Ishikawa (cell line): Measurements from ENCODE around the gene CCDC106.

Experiments used
- CEBPB ChIP-seq: IDR thresholded peaks from 2 replicates; pipeline ENCODE4 v1.6.1; 2012
- CREB1 ChIP-seq: IDR thresholded peaks from 2 replicates; pipeline ENCODE4 v1.6.1; 2012; ENCODE audit warnings: low read depth
- EGR1 ChIP-seq: IDR thresholded peaks from 2 replicates; pipeline ENCODE4 v1.6.1; 2012
- EP300 ChIP-seq: IDR thresholded peaks from 2 replicates; pipeline ENCODE4 v1.6.1; 2012; ENCODE audit warnings: borderline replicate concordance
- FOXM1 ChIP-seq: IDR thresholded peaks from 2 replicates; pipeline ENCODE4 v1.6.1; 2012; ENCODE audit warnings: low read depth, borderline replicate concordance
- NFIC ChIP-seq: IDR thresholded peaks from 2 replicates; pipeline ENCODE4 v1.6.1; 2012
- RAD21 ChIP-seq: IDR thresholded peaks from 2 replicates; pipeline ENCODE4 v1.6.1; 2012; ENCODE audit warnings: low read depth
- TAF1 ChIP-seq: IDR thresholded peaks from 2 replicates; pipeline ENCODE4 v1.6.1; 2012; ENCODE audit warnings: low read depth, mild to moderate bottlenecking
- TCF12 ChIP-seq: IDR thresholded peaks from 2 replicates; pipeline ENCODE4 v1.6.1; 2012; ENCODE audit warnings: low read depth
- TEAD4 ChIP-seq: IDR thresholded peaks from 2 replicates; pipeline ENCODE4 v1.6.1; 2012
- YY1 ChIP-seq: IDR thresholded peaks from 2 replicates; pipeline ENCODE4 v1.6.1; 2012; ENCODE audit warnings: low read depth
- ZBTB7A ChIP-seq: IDR thresholded peaks from 2 replicates; pipeline ENCODE4 v1.6.1; 2012; ENCODE audit warnings: low read depth
- TF ChIP-seq, protein P1 (sequence below): IDR thresholded peaks from 2 replicates; pipeline ENCODE4 v1.6.1; 2012
- TF ChIP-seq, protein P2 (sequence below): IDR thresholded peaks from 2 replicates; pipeline ENCODE4 v1.6.1; 2012; ENCODE audit warnings: low read depth, mild to moderate bottlenecking
- TF ChIP-seq, protein P3 (sequence below): IDR thresholded peaks from 2 replicates; pipeline ENCODE4 v1.6.1; 2012

CCDC106 gene

DNA sequence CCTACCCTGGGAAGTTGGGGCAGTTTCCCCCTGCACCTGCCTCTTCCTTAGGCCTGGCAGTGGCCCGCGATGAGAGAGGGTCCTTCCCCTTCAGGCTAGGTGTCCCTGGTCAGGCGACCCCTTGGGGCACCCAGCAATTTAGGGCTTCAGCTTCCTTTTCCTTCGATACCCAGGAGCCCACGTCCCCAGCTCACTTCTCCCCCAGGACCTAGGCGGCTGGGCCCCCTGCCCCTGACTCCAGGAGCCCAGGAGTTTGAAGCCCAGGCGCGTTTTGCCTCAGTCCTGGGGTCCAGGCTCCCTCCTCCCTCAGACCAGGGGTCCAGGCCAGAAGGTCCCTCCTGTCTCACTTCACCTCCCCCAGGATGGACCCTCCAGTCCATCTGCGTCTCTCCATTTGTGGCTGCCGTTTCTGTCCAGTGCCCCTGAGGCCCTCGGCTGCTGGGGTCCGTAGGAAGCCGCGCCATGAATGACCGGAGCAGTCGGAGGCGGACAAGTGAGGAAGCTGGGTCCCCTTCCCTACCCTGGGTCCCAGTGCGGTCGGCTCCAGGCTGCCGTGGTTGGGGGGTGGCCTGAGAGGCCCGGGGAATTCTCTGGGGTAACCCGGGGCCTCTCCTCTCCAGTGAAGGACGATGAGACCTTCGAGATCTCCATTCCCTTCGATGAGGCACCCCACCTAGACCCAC lies 714 bp downstream of the CCDC106 start:
- TF ChIP-seq FOXM1 (no peak), CEBPB (no peak), ZBTB7A (no peak; the same call in 1 of the 2 replicates), RAD21 (no peak), TAF1 (no peak), YY1 (no peak), EGR1 (no peak; the same call in 1 of the 2 replicates), CREB1 (no peak), TEAD4 (no peak)
- TF ChIP-seq, protein P1, sequence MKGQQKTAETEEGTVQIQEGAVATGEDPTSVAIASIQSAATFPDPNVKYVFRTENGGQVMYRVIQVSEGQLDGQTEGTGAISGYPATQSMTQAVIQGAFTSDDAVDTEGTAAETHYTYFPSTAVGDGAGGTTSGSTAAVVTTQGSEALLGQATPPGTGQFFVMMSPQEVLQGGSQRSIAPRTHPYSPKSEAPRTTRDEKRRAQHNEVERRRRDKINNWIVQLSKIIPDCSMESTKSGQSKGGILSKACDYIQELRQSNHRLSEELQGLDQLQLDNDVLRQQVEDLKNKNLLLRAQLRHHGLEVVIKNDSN = no peak
- TF ChIP-seq, protein P2, sequence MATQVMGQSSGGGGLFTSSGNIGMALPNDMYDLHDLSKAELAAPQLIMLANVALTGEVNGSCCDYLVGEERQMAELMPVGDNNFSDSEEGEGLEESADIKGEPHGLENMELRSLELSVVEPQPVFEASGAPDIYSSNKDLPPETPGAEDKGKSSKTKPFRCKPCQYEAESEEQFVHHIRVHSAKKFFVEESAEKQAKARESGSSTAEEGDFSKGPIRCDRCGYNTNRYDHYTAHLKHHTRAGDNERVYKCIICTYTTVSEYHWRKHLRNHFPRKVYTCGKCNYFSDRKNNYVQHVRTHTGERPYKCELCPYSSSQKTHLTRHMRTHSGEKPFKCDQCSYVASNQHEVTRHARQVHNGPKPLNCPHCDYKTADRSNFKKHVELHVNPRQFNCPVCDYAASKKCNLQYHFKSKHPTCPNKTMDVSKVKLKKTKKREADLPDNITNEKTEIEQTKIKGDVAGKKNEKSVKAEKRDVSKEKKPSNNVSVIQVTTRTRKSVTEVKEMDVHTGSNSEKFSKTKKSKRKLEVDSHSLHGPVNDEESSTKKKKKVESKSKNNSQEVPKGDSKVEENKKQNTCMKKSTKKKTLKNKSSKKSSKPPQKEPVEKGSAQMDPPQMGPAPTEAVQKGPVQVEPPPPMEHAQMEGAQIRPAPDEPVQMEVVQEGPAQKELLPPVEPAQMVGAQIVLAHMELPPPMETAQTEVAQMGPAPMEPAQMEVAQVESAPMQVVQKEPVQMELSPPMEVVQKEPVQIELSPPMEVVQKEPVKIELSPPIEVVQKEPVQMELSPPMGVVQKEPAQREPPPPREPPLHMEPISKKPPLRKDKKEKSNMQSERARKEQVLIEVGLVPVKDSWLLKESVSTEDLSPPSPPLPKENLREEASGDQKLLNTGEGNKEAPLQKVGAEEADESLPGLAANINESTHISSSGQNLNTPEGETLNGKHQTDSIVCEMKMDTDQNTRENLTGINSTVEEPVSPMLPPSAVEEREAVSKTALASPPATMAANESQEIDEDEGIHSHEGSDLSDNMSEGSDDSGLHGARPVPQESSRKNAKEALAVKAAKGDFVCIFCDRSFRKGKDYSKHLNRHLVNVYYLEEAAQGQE = no peak

DNA sequence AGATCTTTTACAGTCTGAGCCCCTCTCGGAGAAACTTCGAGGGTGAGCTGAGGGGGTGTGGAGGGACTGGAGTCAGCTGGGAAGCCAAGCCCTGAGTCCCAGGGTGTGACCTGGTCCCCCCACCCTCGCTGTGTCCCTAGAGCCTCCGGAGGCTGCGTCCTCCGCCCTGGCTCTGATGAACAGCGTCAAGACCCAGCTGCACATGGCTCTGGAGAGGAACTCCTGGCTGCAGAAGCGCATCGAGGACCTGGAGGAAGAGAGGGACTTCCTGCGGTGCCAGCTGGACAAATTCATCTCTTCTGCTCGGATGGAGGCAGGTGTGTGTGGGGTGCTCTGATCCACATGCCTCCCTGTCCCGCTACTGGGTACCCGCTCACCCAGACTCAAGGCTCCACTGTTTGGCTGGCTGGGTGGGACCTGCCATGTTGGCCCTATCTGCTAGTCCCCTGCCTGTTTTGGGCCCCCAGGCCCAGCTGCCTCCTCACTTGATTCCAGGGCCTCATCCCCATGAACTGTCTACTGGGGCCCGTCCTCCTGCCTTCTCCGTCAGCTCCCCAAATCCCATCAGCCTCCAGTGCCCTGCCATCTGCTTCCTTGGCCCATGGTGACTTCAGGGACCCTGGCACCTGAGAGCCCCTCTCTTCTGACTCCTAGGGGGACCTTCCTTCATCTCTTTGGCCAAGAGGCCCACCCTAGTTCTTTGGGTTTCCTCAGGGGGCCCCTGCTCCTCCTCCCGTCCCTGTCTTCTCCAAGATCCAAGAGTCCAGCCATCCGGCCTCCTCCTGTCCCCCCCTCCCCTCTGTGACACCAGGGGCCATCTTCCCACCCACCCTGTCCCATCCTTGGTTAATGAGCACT lies 1.5 kb downstream of the CCDC106 start:
- TF ChIP-seq, protein P3, sequence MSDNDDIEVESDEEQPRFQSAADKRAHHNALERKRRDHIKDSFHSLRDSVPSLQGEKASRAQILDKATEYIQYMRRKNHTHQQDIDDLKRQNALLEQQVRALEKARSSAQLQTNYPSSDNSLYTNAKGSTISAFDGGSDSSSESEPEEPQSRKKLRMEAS = no peak
- TF ChIP-seq TAF1 (no peak), EP300 (no peak), CREB1 (no peak), ZBTB7A (no peak), YY1 (no peak)

DNA sequence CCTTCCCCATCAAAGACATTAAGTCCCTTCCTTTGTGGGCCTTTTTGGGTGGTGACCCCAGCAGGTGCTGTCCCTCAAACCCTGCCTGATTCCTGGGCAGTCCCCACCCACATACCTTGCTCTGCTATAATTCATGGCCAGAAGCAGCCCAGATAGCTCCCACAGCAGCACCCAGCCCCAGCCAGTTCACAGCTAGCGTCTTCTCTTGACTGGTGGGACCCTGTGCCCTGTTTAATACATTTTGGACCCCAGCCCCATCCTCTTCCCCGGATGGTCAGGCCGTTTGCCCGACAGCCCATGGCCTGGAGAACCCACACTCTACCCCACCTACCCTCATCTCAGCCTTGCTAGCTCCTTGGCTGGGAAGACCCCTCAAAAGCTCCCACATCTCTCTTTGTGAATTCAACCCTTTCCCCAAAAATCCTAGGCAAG lies 2.1 kb downstream of the CCDC106 start:
- TF ChIP-seq, protein P2 = no peak
- no peak for TF ChIP-seq CREB1
- no peak for TF ChIP-seq YY1
- TF ChIP-seq FOXM1 = no peak
- TF ChIP-seq TCF12 = no peak
- no peak for TF ChIP-seq TEAD4
- TF ChIP-seq EP300 = no peak
- TF ChIP-seq RAD21 = no peak
- no peak for TF ChIP-seq ZBTB7A
- TF ChIP-seq TAF1 = no peak
- no peak for TF ChIP-seq CEBPB

DNA sequence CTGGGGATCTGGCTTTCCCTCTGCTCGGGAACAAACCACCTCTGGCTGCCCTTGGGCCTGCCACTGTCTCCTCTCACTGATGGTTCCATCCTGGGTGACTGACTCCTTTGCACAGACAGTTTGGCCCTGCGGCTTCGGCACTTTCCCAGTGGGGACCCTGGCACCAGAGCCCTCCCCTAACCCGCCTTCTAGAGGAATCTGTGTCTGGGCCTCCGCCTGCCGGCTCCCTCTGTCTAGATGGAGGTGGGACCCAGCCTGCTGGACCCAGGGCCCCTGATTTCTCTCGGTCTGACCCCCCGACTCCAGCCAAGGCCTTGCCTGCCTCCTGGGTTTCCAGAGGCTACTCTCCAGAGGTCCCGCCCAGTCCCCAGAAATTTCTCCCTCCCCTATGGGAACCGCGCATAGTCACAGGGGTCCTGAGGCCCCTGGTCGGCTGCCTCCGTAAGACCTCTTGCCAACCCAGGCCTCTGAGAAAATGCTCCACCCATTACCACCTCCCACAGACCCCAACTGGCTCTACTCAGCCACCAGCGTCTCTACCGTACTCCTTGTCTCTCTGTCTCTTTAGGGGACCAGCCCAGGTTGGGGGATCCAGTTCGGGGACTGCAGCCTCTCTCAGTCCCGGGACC lies 2.7 kb downstream of the CCDC106 start:
- TF ChIP-seq CREB1 (no peak), NFIC (no peak)
- TF ChIP-seq, protein P1 = no peak
- TF ChIP-seq, protein P2 = no peak
